ENCODE measurements around the gene MUC5AC.
"Not testable (repeated sequence)": the region's sequence is repeated elsewhere in the genome, so short reads cannot be mapped to it uniquely, and the experiment has no call there.

The MUC5AC gene

GRCh38 chr11:1242751-1243150, 85.0 kb downstream of the MUC5AC start:
- not testable (repeated sequence) for DNase-seq

GRCh38 chr11:1243521-1243920, 85.8 kb downstream of the MUC5AC start:
- DNase-seq = not testable (repeated sequence)

- not testable (repeated sequence) for DNase-seq
Measured at GRCh38 chr11:1244557-1244956, 86.8 kb downstream of the MUC5AC start.

GRCh38 chr11:1245717-1246116, 88.0 kb downstream of the MUC5AC start:
- DNase-seq = not testable (repeated sequence)

- not testable (repeated sequence) for DNase-seq
Measured at GRCh38 chr11:1246301-1246700, 88.5 kb downstream of the MUC5AC start.

- DNase-seq = not testable (repeated sequence)
Measured at GRCh38 chr11:1247026-1247425, 89.3 kb downstream of the MUC5AC start.

- DNase-seq = not testable (repeated sequence)
Measured at GRCh38 chr11:1248951-1249350, 91.2 kb downstream of the MUC5AC start.

- DNase-seq = not testable (repeated sequence)
Measured at GRCh38 chr11:1250411-1250810, 92.7 kb downstream of the MUC5AC start.
